RPMI8226 (cell line): ENCODE data around the gene ZNF888.
"Not testable (repeated sequence)": the region's sequence is repeated elsewhere in the genome, so short reads cannot be mapped to it uniquely, and the experiment has no call there.

Experiments
- DNase-seq: peaks from one replicate; pipeline ENCODE4 v3.0.0-alpha.2; 2015

The ZNF888 gene

GRCh38 chr19:52868031-52868430 is 55.2 kb downstream of the ZNF888 start:
- DNase-seq = not testable (repeated sequence)

- DNase-seq = peak; percentile 72
Observed at GRCh38 chr19:52857378-52858191, 65.6 kb downstream of the ZNF888 start, which contains the start of gene ZNF468. Gene ZNF468, minus strand, starts transcription at chr19:52857619. Its CDS starts 3,347 bp downstream, at chr19:52854272.

GRCh38 chr19:52856540-52857377 is 66.5 kb downstream of the ZNF888 start:
- peak; percentile 9 for DNase-seq
